Dedifferentiated amniotic fluid mesenchymal stem cell (primary cell): ENCODE results near the gene TSTD1.
"Not testable (repeated sequence)": the region's sequence is repeated elsewhere in the genome, so short reads cannot be mapped to it uniquely, and the experiment has no call there.

Experiments used
- DNase-seq: peaks from one replicate; pipeline ENCODE4 v3.0.0-alpha.2; 2016; ENCODE audit errors: extremely low spot score

TSTD1 gene

GRCh38 chr1:161069241-161069640, 30.5 kb upstream of the TSTD1 start:
- no peak for DNase-seq

GRCh38 chr1:161068306-161069234, 29.8 kb upstream of the TSTD1 start:
- no peak for DNase-seq

GRCh38 chr1:161066694-161067093, 27.9 kb upstream of the TSTD1 start:
- DNase-seq: no peak

- DNase-seq: not testable (repeated sequence)
These were observed 26.9 kb upstream of the TSTD1 start for GRCh38 chr1:161065681-161066080.

- not testable (repeated sequence) for DNase-seq
These were observed 25.2 kb upstream of the TSTD1 start for GRCh38 chr1:161063936-161064335.

GRCh38 chr1:161061419-161061818, 22.7 kb upstream of the TSTD1 start:
- DNase-seq: no peak

GRCh38 chr1:161059293-161059692, 20.5 kb upstream of the TSTD1 start:
- no peak for DNase-seq

- no peak for DNase-seq
These were observed 16.0 kb upstream of the TSTD1 start for GRCh38 chr1:161054805-161055204.

GRCh38 chr1:161054232-161054631, 15.5 kb upstream of the TSTD1 start:
- DNase-seq: no peak

GRCh38 chr1:161052899-161053298, 14.1 kb upstream of the TSTD1 start:
- DNase-seq: no peak

- no peak for DNase-seq
These were observed 12.5 kb upstream of the TSTD1 start for GRCh38 chr1:161051219-161051618.

- no peak for DNase-seq
These were observed 10.4 kb upstream of the TSTD1 start for GRCh38 chr1:161048949-161049722.

- no peak for DNase-seq
These were observed 9.0 kb upstream of the TSTD1 start for GRCh38 chr1:161047436-161048420.

GRCh38 chr1:161046605-161047228, 8.0 kb upstream of the TSTD1 start:
- no peak for DNase-seq

GRCh38 chr1:161045736-161046604, 7.2 kb upstream of the TSTD1 start, which contains the start of gene USF1:
USF1 (minus strand) TSS chr1:161045977; CDS start chr1:161043275, 2,702 bp downstream.
- DNase-seq: peak; percentile 95

- peak; percentile 47 for DNase-seq
These were observed 6.4 kb upstream of the TSTD1 start for GRCh38 chr1:161044908-161045735.

- DNase-seq: no peak
These were observed 5.8 kb upstream of the TSTD1 start for GRCh38 chr1:161044535-161044907.

GRCh38 chr1:161039546-161039945, 782 bp upstream of the TSTD1 start:
- DNase-seq: no peak

- DNase-seq: no peak
These were observed 386 bp upstream of the TSTD1 start for GRCh38 chr1:161039154-161039545.
